AG08395 (cell line): ENCODE measurements around the gene PAPOLG.
"Not testable (repeated sequence)": the region's sequence is repeated elsewhere in the genome, so short reads cannot be mapped to it uniquely, and the experiment has no call there.

Source experiments
- DNase-seq: peaks from one replicate; pipeline ENCODE4 v3.0.0; 2012; ENCODE audit warnings: mixed read lengths, low spot score

PAPOLG gene

DNA sequence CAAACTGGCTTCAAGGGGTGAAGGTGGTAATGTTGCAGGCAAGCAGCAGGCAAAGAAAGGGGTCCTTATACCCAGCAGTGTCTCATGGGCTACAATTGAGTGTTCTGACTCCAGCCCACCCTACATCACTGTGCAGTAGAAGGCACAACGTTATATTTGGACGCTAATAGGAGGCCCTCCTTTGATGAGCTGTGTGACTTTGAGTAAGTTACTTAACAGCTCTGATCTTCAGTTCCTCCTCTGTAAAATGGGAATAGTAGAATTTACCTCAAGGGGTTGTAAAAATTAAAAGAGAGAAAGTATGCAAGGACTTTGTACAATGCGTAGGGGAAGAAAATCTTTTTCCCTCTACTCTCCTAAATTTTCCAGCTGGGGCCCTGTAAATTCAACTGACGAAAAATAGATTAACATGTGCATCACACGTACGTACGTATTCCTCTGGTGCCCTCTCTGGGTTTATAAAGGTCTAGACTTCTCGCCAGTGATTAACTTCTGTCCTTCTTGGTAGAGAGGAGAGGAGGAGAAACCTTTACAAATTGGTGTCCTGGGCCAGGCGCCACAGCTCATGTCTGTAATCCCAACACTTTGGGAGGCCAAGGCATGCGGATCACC is 67.7 kb downstream of the PAPOLG start:
- DNase-seq, result no peak

DNA sequence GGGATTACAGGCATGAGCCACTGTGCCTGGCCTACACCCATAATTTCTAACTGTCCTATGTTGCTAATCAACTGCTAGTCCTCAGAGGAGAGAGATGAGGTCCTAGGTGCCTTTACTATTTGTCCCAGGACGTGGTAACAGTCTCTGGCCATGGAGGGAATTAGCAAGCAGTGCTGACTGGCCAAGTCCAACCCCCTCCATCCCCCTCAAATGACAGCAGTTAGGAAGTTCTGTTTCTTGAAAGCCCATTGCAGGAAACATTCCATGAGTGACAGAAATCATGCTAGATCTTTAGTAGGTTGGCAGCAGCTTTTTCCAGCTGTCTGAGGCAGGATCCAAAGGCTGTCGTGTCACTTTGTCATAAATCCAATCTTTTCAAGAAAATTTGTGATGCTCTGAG is 69.6 kb downstream of the PAPOLG start:
- no peak for DNase-seq

DNA sequence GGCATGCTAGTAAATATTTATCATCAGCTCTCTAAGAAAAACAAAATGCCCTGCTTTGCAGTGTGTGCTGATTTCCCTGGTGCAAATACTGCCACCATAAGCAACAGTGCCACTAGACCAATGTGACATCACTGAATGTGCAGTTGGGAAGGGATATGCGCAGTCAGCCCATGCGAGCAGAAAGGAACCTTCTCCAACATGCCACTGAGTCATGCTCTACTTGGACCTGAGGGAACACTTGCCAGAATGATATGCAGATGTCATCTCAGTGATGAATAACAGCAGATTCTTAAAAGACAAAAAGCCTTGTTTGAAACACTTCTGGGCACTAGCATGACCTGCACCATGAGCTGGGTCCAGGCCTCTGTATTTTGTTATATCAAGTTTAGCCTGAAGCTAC is 70.0 kb downstream of the PAPOLG start:
- DNase-seq, result no peak

DNA sequence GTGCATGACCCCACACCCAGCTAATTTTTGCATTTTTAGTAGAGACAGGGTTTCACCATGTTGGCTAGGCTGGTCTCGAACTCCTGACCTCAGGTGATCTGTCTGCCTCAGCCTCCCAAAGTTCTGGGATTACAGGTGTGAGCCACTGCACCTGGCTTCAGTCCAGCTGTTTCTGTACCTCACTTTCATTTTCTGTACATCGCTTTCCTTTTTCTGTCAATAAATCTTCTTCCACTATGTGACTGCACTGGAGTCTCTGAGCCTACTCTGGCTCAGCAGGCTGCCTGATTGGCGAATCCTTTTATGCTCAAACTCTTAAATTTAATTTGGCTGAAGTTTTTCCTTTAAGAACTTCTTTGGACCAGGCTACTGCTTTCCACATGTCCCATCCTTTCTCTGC is 70.8 kb downstream of the PAPOLG start:
- not testable (repeated sequence) for DNase-seq

DNA sequence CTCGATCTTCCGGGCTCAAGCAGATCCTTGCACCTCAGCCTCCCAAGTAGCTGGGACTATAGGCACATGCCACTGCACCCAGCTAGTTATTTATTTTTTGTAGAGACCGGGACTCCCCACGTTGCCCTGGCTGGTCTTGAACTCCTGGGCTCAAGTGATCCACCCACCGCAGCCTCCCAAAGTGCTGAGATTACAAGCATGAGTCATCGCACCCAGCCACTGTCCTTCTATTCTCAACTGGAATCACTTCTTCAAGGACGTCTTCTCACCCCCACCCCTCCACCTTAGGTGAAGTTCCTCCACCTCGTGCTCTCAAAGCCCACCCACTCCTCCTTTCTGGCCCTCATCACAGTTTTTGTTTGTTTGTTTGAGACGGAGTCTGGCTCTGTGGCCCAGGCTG is 71.3 kb downstream of the PAPOLG start:
- no peak for DNase-seq

DNA sequence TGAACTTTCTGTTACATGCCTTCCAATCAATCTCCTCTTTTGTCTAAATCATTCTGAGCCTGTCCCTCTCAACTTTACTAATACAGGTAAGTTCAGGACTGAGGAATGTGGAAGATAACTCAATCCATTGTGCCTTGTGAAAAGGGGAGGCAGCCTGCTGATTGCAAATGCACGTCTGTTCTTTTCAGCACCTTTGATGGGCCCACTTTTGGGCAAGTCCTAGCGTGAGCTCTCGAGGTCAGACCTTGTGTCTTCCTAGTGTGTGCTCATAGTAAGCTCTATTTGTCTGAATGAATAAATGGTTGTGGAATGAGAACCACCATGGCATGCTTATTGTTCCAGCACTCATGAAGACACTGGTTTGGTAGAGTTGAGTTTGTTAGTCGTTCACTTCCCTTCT is 74.9 kb downstream of the PAPOLG start:
- DNase-seq, result no peak

DNA sequence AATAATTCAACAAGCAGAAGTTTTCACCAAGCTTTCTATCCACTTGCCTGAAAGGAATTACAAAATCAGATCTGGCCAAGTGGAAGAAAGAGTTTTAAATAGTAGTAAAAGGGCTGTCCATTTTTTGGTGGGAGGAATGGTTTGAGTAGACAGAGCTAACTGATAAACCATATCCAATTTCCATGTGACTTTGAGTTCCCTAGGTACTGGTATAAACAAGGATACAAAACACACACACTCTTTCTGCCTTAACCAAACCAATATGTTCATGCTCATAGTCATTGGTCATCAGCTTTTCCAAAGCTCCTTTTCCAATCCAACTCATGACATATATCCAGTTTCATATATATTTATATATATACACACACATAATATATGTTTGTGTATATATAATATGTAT is 75.9 kb downstream of the PAPOLG start:
- DNase-seq, result no peak

DNA sequence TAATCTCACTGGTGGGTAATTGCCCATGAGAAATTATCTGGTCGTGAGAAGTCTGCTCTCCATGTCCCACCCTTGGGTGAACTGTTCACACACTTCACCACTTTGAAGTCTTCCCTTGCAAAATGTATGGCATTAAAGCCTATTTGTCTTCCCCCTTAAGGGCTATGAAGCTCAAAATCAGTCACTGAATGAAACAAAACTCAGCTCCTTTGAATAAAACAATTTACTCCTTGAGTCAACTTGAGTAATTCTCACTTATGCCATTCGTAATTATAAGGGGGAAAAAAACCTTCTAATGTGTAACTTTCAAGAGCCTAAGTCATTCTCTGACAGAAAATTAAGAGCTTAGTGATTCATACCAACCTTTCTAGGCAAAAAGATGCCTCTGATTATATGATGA is 76.6 kb downstream of the PAPOLG start:
- no peak for DNase-seq

DNA sequence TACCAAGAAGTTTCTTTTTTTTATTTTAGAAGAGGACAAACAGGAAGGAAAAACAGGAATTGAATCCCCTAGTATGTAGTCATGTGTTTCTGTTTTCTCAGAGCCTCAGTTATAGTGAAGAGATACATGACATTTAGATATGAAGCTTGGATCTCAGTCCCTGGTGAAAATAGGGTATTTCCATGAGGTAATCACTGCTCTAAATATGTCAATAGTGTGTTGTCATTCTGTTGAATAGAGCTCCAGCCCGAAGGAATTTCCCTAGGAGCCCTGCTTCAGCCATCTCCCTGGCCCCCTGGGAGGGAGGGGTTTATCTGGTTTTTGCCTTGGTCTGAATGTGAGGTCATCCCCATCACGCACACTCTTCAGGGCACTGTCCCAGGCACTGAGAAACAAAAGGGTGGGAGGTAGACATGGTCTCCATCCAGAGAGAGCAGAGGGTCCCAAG is 78.2 kb downstream of the PAPOLG start:
- DNase-seq, result no peak

DNA sequence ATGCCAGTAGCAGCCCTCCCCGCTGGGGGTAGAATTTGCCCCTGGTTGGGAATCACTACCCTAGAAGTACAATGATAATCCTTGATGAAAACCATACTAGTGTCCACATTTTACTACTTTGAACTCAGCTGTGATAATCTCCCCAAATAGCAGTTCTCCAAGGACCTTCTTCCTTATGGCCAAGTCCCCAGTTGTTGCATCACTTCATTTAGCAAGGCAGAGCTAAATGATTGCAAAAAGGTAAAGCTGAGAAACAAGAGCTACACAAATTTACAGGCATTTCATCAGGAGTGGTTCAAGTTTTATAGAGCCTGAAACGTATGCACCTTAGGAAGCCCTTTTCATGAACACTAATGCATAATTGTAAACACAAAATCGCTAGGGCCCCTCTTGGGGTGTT is 80.4 kb downstream of the PAPOLG start:
- no peak for DNase-seq

DNA sequence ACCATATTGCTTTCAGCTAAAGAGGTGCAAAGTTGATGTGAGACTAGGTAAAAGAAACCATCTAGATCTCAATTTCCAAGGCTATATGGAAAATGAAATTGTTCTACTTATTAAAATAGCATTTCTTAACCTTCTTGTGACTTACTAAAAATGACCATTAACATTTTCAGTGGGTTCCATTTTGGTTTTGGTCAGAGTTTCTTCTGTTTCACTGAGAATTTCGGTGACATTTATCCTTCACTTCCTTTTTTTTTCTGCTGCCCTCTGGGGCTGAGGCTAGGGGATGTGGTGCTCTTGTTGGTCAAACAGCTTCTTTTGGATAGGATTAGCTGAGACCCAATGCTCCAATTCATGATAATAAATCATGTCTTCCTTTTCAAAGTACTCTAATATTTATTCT is 81.1 kb downstream of the PAPOLG start:
- DNase-seq, result no peak

DNA sequence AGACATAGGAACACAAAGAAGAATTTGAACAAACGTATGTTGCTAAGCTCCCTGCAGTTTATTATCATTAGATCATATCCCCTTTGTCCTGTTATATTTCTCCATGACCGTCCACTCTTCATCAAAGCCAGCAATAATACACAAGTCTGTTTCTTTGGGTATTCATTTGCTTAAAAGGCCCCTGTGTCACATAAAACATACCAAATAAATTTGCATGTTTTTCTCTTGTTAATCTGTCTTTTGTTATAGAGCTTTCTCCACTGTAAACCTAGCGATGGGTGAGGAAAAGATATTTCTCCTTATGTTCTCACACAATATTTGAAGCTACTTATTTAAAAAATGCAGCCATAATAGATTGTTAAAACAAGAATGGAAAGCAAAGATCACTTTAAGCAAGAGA is 82.4 kb downstream of the PAPOLG start:
- no peak for DNase-seq

DNA sequence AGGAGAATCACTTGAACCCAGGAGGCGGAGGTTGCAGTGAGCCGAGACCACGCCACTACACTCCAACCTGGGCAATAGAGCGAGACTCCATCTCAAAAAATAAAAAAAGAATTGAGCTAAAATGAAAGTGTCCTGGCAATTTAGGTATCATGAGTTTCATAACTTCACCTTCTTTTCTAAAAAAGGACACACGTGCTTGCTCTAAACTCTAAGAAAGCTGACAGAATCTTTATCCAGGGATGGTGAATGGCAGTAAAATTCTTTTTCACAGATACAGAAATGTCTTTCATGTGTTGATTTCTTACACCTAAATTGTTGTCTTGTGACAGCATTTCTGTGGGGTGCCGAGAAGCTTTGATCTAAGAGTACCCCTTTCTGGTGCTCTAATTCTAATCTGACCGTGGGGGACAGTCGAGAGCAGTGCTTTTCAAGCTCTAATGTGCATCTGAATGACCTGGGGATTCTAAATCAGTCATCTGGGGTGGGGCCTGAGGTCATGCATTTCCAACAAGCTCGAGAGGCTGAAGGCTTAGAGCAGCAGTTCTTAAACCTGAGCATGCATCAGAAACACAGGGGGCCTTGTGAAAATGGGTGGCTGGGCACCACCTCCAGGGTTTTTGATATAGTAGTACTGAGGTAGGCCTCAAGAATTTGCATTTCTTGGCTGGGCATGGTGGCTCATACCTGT is 83.2 kb downstream of the PAPOLG start:
- no peak for DNase-seq

DNA sequence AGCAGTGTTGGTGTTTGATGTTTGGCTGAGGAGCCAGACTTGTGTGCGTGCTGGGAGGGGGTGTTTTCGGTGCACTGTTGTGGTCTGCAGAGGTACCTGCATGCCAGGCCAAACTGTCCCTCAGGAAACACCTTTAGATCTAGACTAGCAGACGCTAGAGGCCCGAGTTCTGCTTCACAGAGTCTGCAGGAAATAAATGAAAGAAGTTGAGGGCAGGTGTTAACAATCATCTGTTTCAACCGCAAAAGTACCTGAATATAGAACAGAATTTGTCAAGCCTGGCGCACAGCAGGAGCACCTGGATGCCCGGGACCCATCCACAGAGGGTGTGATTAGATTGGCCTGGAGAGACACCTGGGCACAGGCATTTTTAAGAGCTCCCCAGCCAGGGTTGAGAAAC is 84.8 kb downstream of the PAPOLG start:
- no peak for DNase-seq

DNA sequence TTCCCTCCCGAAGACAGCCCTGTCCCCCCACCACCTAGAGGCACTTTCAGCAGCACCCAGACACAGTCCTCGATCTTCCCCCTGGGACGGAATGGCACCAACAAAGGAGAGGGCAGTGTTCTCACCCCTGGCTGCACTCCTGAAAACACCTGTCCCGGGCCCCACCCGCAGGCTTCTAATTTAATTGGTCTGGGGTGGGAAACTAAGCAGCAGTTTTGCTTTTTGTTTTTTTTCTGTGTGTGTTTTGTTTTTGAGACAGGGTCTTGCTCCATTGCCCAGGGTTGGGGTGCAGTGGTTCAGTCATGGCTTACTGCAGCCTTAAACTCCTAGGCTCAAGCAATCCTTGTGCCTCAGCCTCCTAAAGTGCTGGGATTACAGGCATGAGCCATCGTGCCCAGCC is 86.9 kb downstream of the PAPOLG start:
- DNase-seq, result no peak

DNA sequence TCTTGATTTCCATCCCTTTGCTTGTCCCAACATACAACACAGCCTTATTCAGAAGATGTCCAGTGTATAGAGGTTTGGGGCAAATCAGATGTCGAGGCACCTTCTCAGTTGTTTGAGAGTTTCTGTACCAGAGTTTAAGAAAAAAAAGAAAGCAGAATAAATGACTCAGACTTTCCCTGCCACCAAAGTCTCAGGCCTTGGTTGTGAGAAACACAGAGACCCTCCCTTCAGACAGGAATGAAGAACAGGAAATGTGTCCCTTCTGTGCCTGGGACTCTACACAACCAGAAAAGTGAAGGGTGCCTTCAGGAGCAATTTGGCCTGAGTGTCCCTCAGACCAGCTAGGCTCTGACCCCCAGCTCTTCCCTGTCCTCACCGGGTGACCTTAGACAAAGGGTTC is 88.0 kb downstream of the PAPOLG start:
- DNase-seq, result no peak

DNA sequence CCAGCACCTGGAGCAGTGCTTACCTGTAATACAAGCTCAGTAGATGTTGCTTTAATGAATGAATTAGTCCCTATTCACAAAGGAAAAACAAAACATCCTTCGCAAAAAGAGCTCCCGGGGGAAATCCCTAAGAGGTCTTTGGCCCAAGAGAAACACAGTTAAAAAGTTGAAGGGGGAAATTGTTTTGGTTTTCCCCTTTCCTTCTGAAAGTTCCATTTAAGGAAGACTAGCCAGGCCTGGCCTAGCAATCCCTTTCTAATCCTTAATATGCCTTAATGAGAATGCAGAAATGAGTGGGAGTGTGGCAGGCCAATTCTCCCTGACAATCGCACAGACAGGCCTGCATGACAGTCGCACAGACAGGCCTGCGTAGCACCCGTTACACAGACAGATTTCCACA is 91.8 kb downstream of the PAPOLG start:
- DNase-seq, result no peak
